K562 (cell line): ENCODE data around the gene PRSS8. TPM values are rescaled to one million over a fixed set of nuclear protein-coding genes. Genes with fewer than 3 reads are reported as not detected.
"Not testable (repeated sequence)": the region's sequence is repeated elsewhere in the genome, so short reads cannot be mapped to it uniquely, and the experiment has no call there.

Source experiments
- ATAC-seq: fragments of 200-7000 bp; cut with Tn5 transposase; 3 replicates; pipeline ENCODE4 v1.9.1; 2020; ENCODE audit warnings: moderate library complexity
- BruUV-seq: library from RNA; stranded (reverse); fragments of 400-500 nt; replicated peaks from 2 replicates; lab custom pipeline; 2021; lab: Mats Ljungman, UMichigan
- CTCF ChIA-PET: fragments of 300-600 bp; formaldehyde crosslinking; extraction: SDS; loops from one replicate; lab custom pipeline; 2021; ENCODE audit warnings: low intra/inter-chr PET ratio; lab: Yijun Ruan, JAX
- POLR2A ChIA-PET: fragments of 300-600, 350-650 bp; sonication (Branson Sonifier 250); formaldehyde crosslinking; extraction: SDS; loops from one replicate; lab custom pipeline; 2021; ENCODE audit warnings: antibody characterized with exemption, inconsistent platforms; lab: Yijun Ruan, JAX
- DNase-seq, 4 experiments: peaks; one replicate each; pipeline versions ENCODE4 v3.0.0 to v3.0.0-alpha.2; 2011 to 2018; ENCODE audit warnings: low spot score in 3 of 4, mixed read lengths in 3 of 4; ENCODE audit errors: extremely low read depth in 1 of 4
- FAIRE-seq: peaks from 2 replicates; lab custom pipeline; 2011; peaks lifted over from hg19 to GRCh38; lab: Jason Lieb, UNC
- H2AFZ ChIP-seq: 2 replicates; pipeline ENCODE4 v1.6.0; 2011; ENCODE audit warnings: low read depth, low read length, control low read depth, inconsistent platforms
- H3K27ac ChIP-seq: fragments of 200-600 bp; 3 replicates; pipeline ENCODE4 v1.8.0; 2011; ENCODE audit warnings: low read depth, mild to moderate bottlenecking, control low read depth, inconsistent platforms, low read length, moderate library complexity, mixed read lengths; ENCODE audit errors: extremely low read depth
- H3K27me3 ChIP-seq, 2 experiments: fragments of 300-600 bp in 1 of 2; 2 replicates in 1 of 2; 3 replicates in 1 of 2; pipeline versions ENCODE4 v1.6.0 to v1.8.0; 2011; ENCODE audit warnings: inconsistent platforms in 2 of 2, low read length in 2 of 2, mild to moderate bottlenecking in 1 of 2, mixed read lengths in 1 of 2, moderate library complexity in 1 of 2; ENCODE audit not compliant: control insufficient read depth in 2 of 2, insufficient read depth in 2 of 2
- H3K36me3 ChIP-seq: fragments of 300-600 bp; 3 replicates; pipeline ENCODE4 v1.8.0; 2011; ENCODE audit warnings: mild to moderate bottlenecking, low read length, inconsistent platforms; ENCODE audit not compliant: control insufficient read depth, insufficient read depth
- H3K4me1 ChIP-seq, 2 experiments: fragments of 200-600 bp in 1 of 2; replicated peaks in 1 of 2; 2 replicates in 1 of 2; 3 replicates in 1 of 2; pipeline versions ENCODE4 v1.5.1 to v1.8.0; 2011; ENCODE audit warnings: inconsistent platforms in 2 of 2, low read length in 2 of 2, mild to moderate bottlenecking in 1 of 2, mixed read lengths in 1 of 2, moderate library complexity in 1 of 2; ENCODE audit not compliant: control insufficient read depth in 2 of 2, insufficient read depth in 2 of 2
- H3K4me2 ChIP-seq: 2 replicates; pipeline ENCODE4 v1.6.1; 2011; ENCODE audit warnings: low read length, control low read depth, inconsistent platforms, mixed read lengths; ENCODE audit not compliant: insufficient read depth
- H3K4me3 ChIP-seq: fragments of 200-600 bp; sonication (generic), shearing (Covaris generic); 2 replicates; pipeline ENCODE4 v1.5.1; 2016; ENCODE audit warnings: control low read depth, inconsistent platforms
- H3K79me2 ChIP-seq: fragments of 200-600 bp; 3 replicates; pipeline ENCODE4 v1.8.0; 2011; ENCODE audit warnings: low read length, inconsistent platforms; ENCODE audit not compliant: control insufficient read depth, insufficient read depth
- H3K9ac ChIP-seq, 2 experiments: 2 replicates each; pipeline versions ENCODE4 v1.6.0 to v1.6.1; 2011; ENCODE audit warnings: low read depth in 2 of 2, low read length in 2 of 2, control low read depth in 1 of 2, inconsistent platforms in 1 of 2, mild to moderate bottlenecking in 1 of 2, mixed read lengths in 1 of 2; ENCODE audit not compliant: insufficient read depth in 1 of 2
- H3K9me1 ChIP-seq: one replicate; pipeline ENCODE4 v1.6.0; 2011; ENCODE audit warnings: inconsistent platforms, mild to moderate bottlenecking, low read length, moderate library complexity; ENCODE audit not compliant: control insufficient read depth, insufficient read depth
- H3K9me3 ChIP-seq: replicated peaks from 2 replicates; pipeline ENCODE4 v1.5.1; 2011; ENCODE audit warnings: low read depth, low read length, inconsistent platforms; ENCODE audit not compliant: control insufficient read depth, insufficient read depth
- H4K20me1 ChIP-seq: replicated peaks from 2 replicates; pipeline ENCODE4 v1.6.1; 2011; ENCODE audit warnings: low read length, inconsistent platforms, mixed read lengths; ENCODE audit not compliant: control insufficient read depth, insufficient read depth
- BDP1 ChIP-seq: IDR thresholded peaks from 3 replicates; pipeline ENCODE4 v1.6.1; 2011; ENCODE audit not compliant: insufficient read length, insufficient read depth
- EHMT2 ChIP-seq: fragments of 450-650 bp; IDR thresholded peaks from 2 replicates; pipeline ENCODE4 v1.6.1; 2018; ENCODE audit warnings: antibody characterized with exemption
- NCOA6 ChIP-seq: fragments of 450-650 bp; IDR thresholded peaks from 2 replicates; pipeline ENCODE4 v1.6.1; 2017; ENCODE audit warnings: mild to moderate bottlenecking
- RBBP5 ChIP-seq: fragments of 200-600 bp; sonication (generic); IDR thresholded peaks from 2 replicates; pipeline ENCODE4 v1.6.1; 2012; ENCODE audit warnings: borderline replicate concordance, mild to moderate bottlenecking, low read length, control low read depth, inconsistent platforms; ENCODE audit not compliant: insufficient read depth, poor library complexity, severe bottlenecking
- RFX7 ChIP-seq: fragments of 250-450 bp; sonication (Bioruptor Pico); IDR thresholded peaks from 2 replicates; pipeline ENCODE4 v1.5.1; 2021; ENCODE audit warnings: mild to moderate bottlenecking
- SMARCE1 ChIP-seq: fragments of 450-650 bp; IDR thresholded peaks from 2 replicates; pipeline ENCODE4 v1.7.1; 2016; ENCODE audit warnings: mild to moderate bottlenecking
- UBTF ChIP-seq, 2 experiments: IDR thresholded peaks; 2 replicates each; pipeline ENCODE4 v1.6.1; 2012; ENCODE audit warnings: improper control_type of control experiment in 2 of 2, low read depth in 2 of 2, low read length in 2 of 2, borderline replicate concordance in 1 of 2
- ZBTB33 ChIP-seq: sonication (generic); formaldehyde crosslinking; IDR thresholded peaks from 2 replicates; pipeline ENCODE4 v1.8.1; 2023; ENCODE audit warnings: mild to moderate bottlenecking, missing genetic modification reagents
- WGBS: fragments of 100-300 bp; shearing (Covaris generic); methylation state at CpG from one replicate; pipeline ENCODE4 v1.1.6; 2016; ENCODE audit warnings: low coverage, mixed read lengths; ENCODE audit not compliant: insufficient coverage; ENCODE audit errors: missing lambda C conversion rate; 5-methylcytosine and 5-hydroxymethylcytosine counted together
- in situ Hi-C: fragments of 300-500 bp; cut with MboI; formaldehyde crosslinking; loops from 4 replicates; pipeline ENCODE4 v1.15.0; 2018; ENCODE audit warnings: inconsistent platforms, mixed read lengths
- intact Hi-C: fragments of 100-400 bp; cut with micrococcal nuclease; formaldehyde crosslinking; loops from 2 replicates; pipeline ENCODE4 v1.14.2; 2022
- polyA plus RNA-seq, 8 experiments: library from polyadenylated mRNA; depleted of rRNA in 4 of 8; stranded (reverse) in 5 of 8; unstranded in 3 of 8; fragments of >200 nt; fragmentation: Nextera tagmentation in 2 of 8; fragmentation: Illumina TruSeq in 1 of 8; extraction: Ambion mirVana in 2 of 8; extraction: Trizol in 1 of 8; gene quantifications; 2 replicates each; pipeline versions ENCODE4 v1.2.1 to v1.2.3, GENCODE V29; 2011 to 2014; ENCODE audit warnings: inconsistent platforms in 1 of 8, missing spikeins in 1 of 8
- total RNA-seq, 7 experiments: library from RNA; depleted of rRNA in 6 of 7; stranded (reverse); fragments of >200 nt in 6 of 7; fragmentation: Illumina TruSeq in 2 of 7; extraction: Trizol in 2 of 7; gene quantifications; 2 replicates each; pipeline versions ENCODE4 v1.2.1 to v1.2.3, GENCODE V29; 2011 to 2021; ENCODE audit warnings: low replicate concordance in 1 of 7

Gene PRSS8
- total and polyA plus RNA-seq, 9 of the 15 experiments (the other 6 are each of a cell fraction or from before 2014, with no cell fraction given) = 0.25 to 3.9 (median 1.3) TPM; not detected in 1

- TF ChIP-seq ZBTB33 = peak; percentile 45; the same call in 1 of the 2 replicates
- TF ChIP-seq SMARCE1 = no peak
- TF ChIP-seq RFX7 = no peak
- no peak for TF ChIP-seq EHMT2
- TF ChIP-seq NCOA6 = no peak
- no peak for TF ChIP-seq BDP1
- no peak for TF ChIP-seq UBTF (IDR thresholded peaks at IDR 0.05; ENCODE audit: borderline replicate concordance in 1 of 2, low read depth in 2 of 2, low read length in 2 of 2)
- TF ChIP-seq RBBP5 = peak; percentile 27
Observed at GRCh38 chr16:31157136-31157535, 21.6 kb upstream of the PRSS8 start (continued).

- POLR2A ChIA-PET = interaction anchor here (0.8 to 2.3 kb wide), 4 partner anchors 8 to 301 kb away, joined by 3 to 9 read pairs (median 8); partner anchors contain the start of gene FUS
Observed at GRCh38 chr16:31150976-31151375, 15.4 kb upstream of the PRSS8 start.

More at GRCh38 chr16:31150976-31151375, 15.4 kb upstream of the PRSS8 start:
- H2AFZ ChIP-seq, in situ Hi-C loops, intact Hi-C loops, H3K4me3 ChIP-seq, H3K27ac ChIP-seq, FAIRE-seq, H3K9me3 ChIP-seq, H3K9me1 ChIP-seq, H4K20me1 ChIP-seq, H3K9ac ChIP-seq, H3K79me2 ChIP-seq, DNase-seq, H3K4me2 ChIP-seq, BruUV-seq, ATAC-seq, CTCF ChIA-PET, H3K36me3 ChIP-seq: not testable (repeated sequence)
- WGBS = 36% methylated on average over 5 of the region's 6 CpGs
- Histone ChIP-seq H3K27me3 (peaks cover 9 to 14% of the 10 kb centered on the region in 2 experiments; a peak in 4 of 5 replicates), H3K4me1 (peaks cover 0 to 25% of the 10 kb centered on the region in 2 experiments; a peak in 3 of 5 replicates)
